Neural cell (in vitro differentiated cells): ENCODE results near the gene PFKM. TPM values are rescaled to one million over a fixed set of nuclear protein-coding genes. Genes with fewer than 3 reads are reported as not detected.
A peak's percentile ranks its signal among the peaks of the same experiment; 100 is the strongest.
"Not testable (repeated sequence)": the region's sequence is repeated elsewhere in the genome, so short reads cannot be mapped to it uniquely, and the experiment has no call there.

Experiments
- H2AFZ ChIP-seq: fragments of 200-600, 300-800 bp; sonication (generic), shearing (Covaris generic); 2 replicates; pipeline ENCODE4 v1.6.0; 2014; ENCODE audit warnings: low read depth, mild to moderate bottlenecking, antibody characterized with exemption, low read length, moderate library complexity
- H3F3A ChIP-seq: fragments of 200-600 bp; shearing (Covaris generic); 2 replicates; pipeline ENCODE4 v1.6.1; 2016; ENCODE audit warnings: mild to moderate bottlenecking, moderate library complexity, mixed read lengths, antibody characterized with exemption, low read length; ENCODE audit not compliant: insufficient read depth, poor library complexity, severe bottlenecking
- H3K27ac ChIP-seq: fragments of 200-600, 300-800 bp; sonication (generic), shearing (Covaris generic); 2 replicates; pipeline ENCODE4 v1.5.1; 2014; ENCODE audit warnings: mild to moderate bottlenecking, low read length, moderate library complexity
- H3K27me3 ChIP-seq: fragments of 300-800, 200-600 bp; sonication (generic), shearing (Covaris generic); 2 replicates; pipeline ENCODE4 v1.6.0; 2014; ENCODE audit warnings: mild to moderate bottlenecking, low read depth, low read length, moderate library complexity; ENCODE audit not compliant: insufficient read depth
- H3K36me3 ChIP-seq: fragments of 300-800, 200-600 bp; sonication (generic), shearing (Covaris generic); 2 replicates; pipeline ENCODE4 v1.5.1; 2014; ENCODE audit warnings: mild to moderate bottlenecking, antibody characterized with exemption, low read length, moderate library complexity; ENCODE audit not compliant: insufficient read depth
- H3K4me2 ChIP-seq: fragments of 300-800, 200-600 bp; sonication (generic), shearing (Covaris generic); 2 replicates; pipeline ENCODE4 v1.6.0; 2014; ENCODE audit warnings: mild to moderate bottlenecking, low read length
- H3K4me3 ChIP-seq: fragments of 300-800, 200-600 bp; sonication (generic), shearing (Covaris generic); 2 replicates; pipeline ENCODE4 v1.5.1; 2014; ENCODE audit warnings: mild to moderate bottlenecking, low read length, moderate library complexity
- H3K79me2 ChIP-seq: fragments of 200-600 bp; shearing (Covaris generic); replicated peaks from 2 replicates; pipeline ENCODE4 v1.6.0; 2014; ENCODE audit warnings: mild to moderate bottlenecking, low read length, moderate library complexity; ENCODE audit not compliant: insufficient read depth
- H3K9ac ChIP-seq: fragments of 300-800, 200-600 bp; sonication (generic), shearing (Covaris generic); 2 replicates; pipeline ENCODE4 v1.6.1; 2016; ENCODE audit warnings: mild to moderate bottlenecking, low read length, mixed read lengths
- H3K9me2 ChIP-seq: fragments of 200-600 bp; shearing (Covaris generic); 2 replicates; pipeline ENCODE4 v1.6.1; 2016; ENCODE audit warnings: mild to moderate bottlenecking, low read length, mixed read lengths; ENCODE audit not compliant: insufficient read depth
- H3K9me3 ChIP-seq: fragments of 200-600, 300-800 bp; sonication (generic), shearing (Covaris generic); 2 replicates; pipeline ENCODE4 v1.6.1; 2016; ENCODE audit warnings: mild to moderate bottlenecking, mixed run types, low read length, moderate library complexity, mixed read lengths
- H4K20me1 ChIP-seq: fragments of 200-600 bp; shearing (Covaris generic); 2 replicates; pipeline ENCODE4 v1.6.1; 2016; ENCODE audit warnings: mild to moderate bottlenecking, mixed run types; ENCODE audit not compliant: insufficient read depth
- EZH2 ChIP-seq: fragments of 200-600, 300-800 bp; shearing (Covaris generic), sonication (generic); IDR thresholded peaks from 2 replicates; pipeline ENCODE4 v1.6.1; 2014; ENCODE audit warnings: antibody characterized with exemption, low read length, borderline replicate concordance, mild to moderate bottlenecking; ENCODE audit not compliant: insufficient read depth, poor library complexity, severe bottlenecking
- MXI1 ChIP-seq: fragments of 450-650 bp; conservative IDR thresholded peaks from 2 replicates; pipeline ENCODE4 v1.6.1; 2014; ENCODE audit warnings: antibody characterized with exemption, mild to moderate bottlenecking; ENCODE audit not compliant: poor library complexity, severe bottlenecking
- POLR2AphosphoS5 ChIP-seq: IDR thresholded peaks from 2 replicates; pipeline ENCODE4 v1.6.1; 2012
- RAD21 ChIP-seq: fragments of 450-650 bp; conservative IDR thresholded peaks from 2 replicates; pipeline ENCODE4 v1.6.1; 2014; ENCODE audit warnings: antibody characterized with exemption, mild to moderate bottlenecking, moderate library complexity
- SMC3 ChIP-seq: fragments of 450-650 bp; conservative IDR thresholded peaks from 2 replicates; pipeline ENCODE4 v1.6.1; 2014; ENCODE audit warnings: antibody characterized with exemption, mild to moderate bottlenecking, moderate library complexity; ENCODE audit not compliant: poor library complexity
- TAF1 ChIP-seq: IDR thresholded peaks from 2 replicates; pipeline ENCODE4 v1.6.1; 2012; ENCODE audit warnings: low read depth
- polyA plus RNA-seq: library from polyadenylated mRNA; depleted of rRNA; stranded (reverse); fragments of >200 nt; gene quantifications from 2 replicates; pipeline ENCODE4 v1.2.3, GENCODE V29; 2014
- TF ChIP-seq, protein P1 (sequence below): IDR thresholded peaks from 2 replicates; pipeline ENCODE4 v1.6.1; 2012; ENCODE audit warnings: borderline replicate concordance
- TF ChIP-seq, protein P2 (sequence below): fragments of 450-650 bp; IDR thresholded peaks from 2 replicates; pipeline ENCODE4 v1.5.1; 2014; ENCODE audit warnings: antibody characterized with exemption, mild to moderate bottlenecking, moderate library complexity; ENCODE audit not compliant: poor library complexity, severe bottlenecking

PFKM gene
- polyA plus RNA-seq, 1 donor from 2014 or later = 122 TPM

DNA sequence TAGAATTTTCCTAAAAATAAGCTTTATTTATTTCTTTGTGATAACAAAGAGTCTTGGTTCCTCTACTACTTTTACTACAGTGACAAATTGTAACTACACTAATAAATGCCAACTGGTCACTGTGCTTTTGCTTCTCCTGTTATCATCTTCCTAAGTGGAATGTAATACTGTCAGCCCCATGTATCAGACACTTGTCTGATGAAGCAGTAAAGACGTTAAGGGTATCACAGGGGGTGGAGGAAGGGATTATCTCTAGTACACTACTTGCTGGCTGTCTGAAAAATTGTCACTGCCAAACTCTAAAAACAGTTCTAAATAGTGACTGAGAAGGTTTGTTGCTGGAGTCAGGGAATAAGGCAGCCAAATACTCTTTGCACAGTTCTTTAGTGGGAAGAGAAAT lies 26.8 kb downstream of the PFKM start:
- H3K9me3 ChIP-seq = no peaks in the 10 kb centered on the region
- no peak overlapping the region for H3K4me3 ChIP-seq
- peaks cover 1% of the 10 kb centered on the region for H3K36me3 ChIP-seq
- H2AFZ ChIP-seq = no peak overlapping the region
- H3K79me2 ChIP-seq = no peaks in the 10 kb centered on the region
- no peaks in the 10 kb centered on the region for H3K9me2 ChIP-seq
- H4K20me1 ChIP-seq = no peaks in the 10 kb centered on the region
- no peak overlapping the region for H3K4me2 ChIP-seq
- no peak overlapping the region for H3K27ac ChIP-seq
- TF ChIP-seq POLR2AphosphoS5 = no peak
- TF ChIP-seq, protein P1, sequence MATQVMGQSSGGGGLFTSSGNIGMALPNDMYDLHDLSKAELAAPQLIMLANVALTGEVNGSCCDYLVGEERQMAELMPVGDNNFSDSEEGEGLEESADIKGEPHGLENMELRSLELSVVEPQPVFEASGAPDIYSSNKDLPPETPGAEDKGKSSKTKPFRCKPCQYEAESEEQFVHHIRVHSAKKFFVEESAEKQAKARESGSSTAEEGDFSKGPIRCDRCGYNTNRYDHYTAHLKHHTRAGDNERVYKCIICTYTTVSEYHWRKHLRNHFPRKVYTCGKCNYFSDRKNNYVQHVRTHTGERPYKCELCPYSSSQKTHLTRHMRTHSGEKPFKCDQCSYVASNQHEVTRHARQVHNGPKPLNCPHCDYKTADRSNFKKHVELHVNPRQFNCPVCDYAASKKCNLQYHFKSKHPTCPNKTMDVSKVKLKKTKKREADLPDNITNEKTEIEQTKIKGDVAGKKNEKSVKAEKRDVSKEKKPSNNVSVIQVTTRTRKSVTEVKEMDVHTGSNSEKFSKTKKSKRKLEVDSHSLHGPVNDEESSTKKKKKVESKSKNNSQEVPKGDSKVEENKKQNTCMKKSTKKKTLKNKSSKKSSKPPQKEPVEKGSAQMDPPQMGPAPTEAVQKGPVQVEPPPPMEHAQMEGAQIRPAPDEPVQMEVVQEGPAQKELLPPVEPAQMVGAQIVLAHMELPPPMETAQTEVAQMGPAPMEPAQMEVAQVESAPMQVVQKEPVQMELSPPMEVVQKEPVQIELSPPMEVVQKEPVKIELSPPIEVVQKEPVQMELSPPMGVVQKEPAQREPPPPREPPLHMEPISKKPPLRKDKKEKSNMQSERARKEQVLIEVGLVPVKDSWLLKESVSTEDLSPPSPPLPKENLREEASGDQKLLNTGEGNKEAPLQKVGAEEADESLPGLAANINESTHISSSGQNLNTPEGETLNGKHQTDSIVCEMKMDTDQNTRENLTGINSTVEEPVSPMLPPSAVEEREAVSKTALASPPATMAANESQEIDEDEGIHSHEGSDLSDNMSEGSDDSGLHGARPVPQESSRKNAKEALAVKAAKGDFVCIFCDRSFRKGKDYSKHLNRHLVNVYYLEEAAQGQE = no peak
- TF ChIP-seq MXI1 = no peak
- TF ChIP-seq EZH2 = no peak
- TF ChIP-seq, protein P2, sequence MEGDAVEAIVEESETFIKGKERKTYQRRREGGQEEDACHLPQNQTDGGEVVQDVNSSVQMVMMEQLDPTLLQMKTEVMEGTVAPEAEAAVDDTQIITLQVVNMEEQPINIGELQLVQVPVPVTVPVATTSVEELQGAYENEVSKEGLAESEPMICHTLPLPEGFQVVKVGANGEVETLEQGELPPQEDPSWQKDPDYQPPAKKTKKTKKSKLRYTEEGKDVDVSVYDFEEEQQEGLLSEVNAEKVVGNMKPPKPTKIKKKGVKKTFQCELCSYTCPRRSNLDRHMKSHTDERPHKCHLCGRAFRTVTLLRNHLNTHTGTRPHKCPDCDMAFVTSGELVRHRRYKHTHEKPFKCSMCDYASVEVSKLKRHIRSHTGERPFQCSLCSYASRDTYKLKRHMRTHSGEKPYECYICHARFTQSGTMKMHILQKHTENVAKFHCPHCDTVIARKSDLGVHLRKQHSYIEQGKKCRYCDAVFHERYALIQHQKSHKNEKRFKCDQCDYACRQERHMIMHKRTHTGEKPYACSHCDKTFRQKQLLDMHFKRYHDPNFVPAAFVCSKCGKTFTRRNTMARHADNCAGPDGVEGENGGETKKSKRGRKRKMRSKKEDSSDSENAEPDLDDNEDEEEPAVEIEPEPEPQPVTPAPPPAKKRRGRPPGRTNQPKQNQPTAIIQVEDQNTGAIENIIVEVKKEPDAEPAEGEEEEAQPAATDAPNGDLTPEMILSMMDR = no peak
- TF ChIP-seq TAF1 = no peak
- TF ChIP-seq RAD21 = no peak
- no peak overlapping the region for H3K9ac ChIP-seq
- H3K27me3 ChIP-seq = no peaks in the 10 kb centered on the region
- H3F3A ChIP-seq = no peaks in the 10 kb centered on the region

DNA sequence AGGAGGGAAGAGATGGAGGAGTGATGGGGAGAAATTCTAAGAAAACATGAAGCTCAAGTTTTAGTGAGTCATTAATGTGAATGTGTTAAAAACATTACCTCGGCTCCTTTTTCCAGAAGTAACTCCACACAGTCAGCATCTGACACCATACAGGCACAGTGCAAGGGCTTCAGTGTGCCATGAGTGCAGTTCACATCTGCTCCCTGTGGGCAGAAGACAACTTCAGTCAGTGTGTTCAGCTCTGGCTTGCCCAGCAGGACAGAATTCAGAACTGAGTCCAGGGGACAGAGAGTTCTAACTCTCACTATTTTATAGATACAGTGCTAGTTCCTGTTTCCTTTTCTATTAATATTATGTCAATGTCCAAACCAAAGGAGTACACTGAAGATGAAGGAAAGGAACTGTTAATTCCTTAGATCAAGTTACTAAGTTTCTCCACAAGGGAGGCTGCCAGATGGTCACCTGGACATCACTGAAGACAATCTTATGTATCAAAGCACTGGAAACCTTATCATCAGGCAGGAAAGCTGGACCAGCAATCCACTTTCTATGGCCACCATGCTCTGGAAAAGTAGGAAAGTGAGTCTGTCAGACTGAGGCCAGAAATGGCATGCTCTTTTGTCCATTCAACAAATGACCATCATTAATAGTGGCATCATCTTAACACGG lies 32.1 kb downstream of the PFKM start:
- Histone ChIP-seq H3K9ac (no peak overlapping the region), H4K20me1 (no peaks in the 10 kb centered on the region), H3K4me3 (no peak overlapping the region), H3K27ac (no peak overlapping the region), H3K79me2 (peaks cover 11% of the 10 kb centered on the region), H3F3A (no peaks in the 10 kb centered on the region), H2AFZ (no peak overlapping the region), H3K9me3 (no peaks in the 10 kb centered on the region), H3K36me3 (peaks cover 8% of the 10 kb centered on the region), H3K4me2 (no peak overlapping the region), H3K9me2 (no peaks in the 10 kb centered on the region), H3K27me3 (no peaks in the 10 kb centered on the region)
- TF ChIP-seq, protein P1 = no peak
- no peak for TF ChIP-seq SMC3
- no peak for TF ChIP-seq EZH2
- no peak for TF ChIP-seq TAF1
- no peak for TF ChIP-seq MXI1
- no peak for TF ChIP-seq RAD21

DNA sequence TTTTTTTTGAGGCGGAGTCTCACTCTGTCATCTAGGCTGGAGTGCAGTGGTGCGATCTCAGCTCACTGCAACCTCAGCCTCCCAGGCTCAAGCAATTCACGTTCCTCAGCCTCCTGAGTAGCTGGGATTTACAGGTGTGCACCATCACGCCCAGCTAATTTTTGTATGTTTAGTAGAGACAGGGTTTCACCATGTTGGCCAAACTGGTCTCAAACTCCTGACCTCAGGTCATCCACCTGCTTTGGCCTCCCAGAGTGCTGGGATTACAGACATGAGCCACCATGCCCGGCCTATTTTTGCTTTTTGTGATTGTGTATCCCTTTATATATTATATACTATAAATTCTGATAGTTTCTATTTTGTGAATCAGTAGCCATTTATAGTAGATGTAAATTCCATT lies 36.6 kb downstream of the PFKM start:
- H3K9ac ChIP-seq, H3K9me3 ChIP-seq, H3K9me2 ChIP-seq, H4K20me1 ChIP-seq, H3K4me2 ChIP-seq, H2AFZ ChIP-seq, H3K27ac ChIP-seq, H3K36me3 ChIP-seq, H3F3A ChIP-seq, H3K27me3 ChIP-seq: not testable (repeated sequence)
- Histone ChIP-seq H3K79me2 (peaks cover 16% of the 10 kb centered on the region), H3K4me3 (peak overlapping the region; percentile 89)
